Measurements from ENCODE around the gene GPRIN3.

GPRIN3 gene

GRCh38 chr4:89277412-89277811 is 30.2 kb downstream of the GPRIN3 start:
- no peaks in the 10 kb centered on the region for H3K4me1 ChIP-seq (ENCODE audit: insufficient read depth, low read length)
- no peaks in the 10 kb centered on the region for H3K27me3 ChIP-seq (ENCODE audit: insufficient read depth, low read length)
- no peak overlapping the region for H2AFZ ChIP-seq (ENCODE audit: low read depth, low read length)
- no peaks in the 10 kb centered on the region for H3K9me3 ChIP-seq (ENCODE audit: low read length)
- H3K36me3 ChIP-seq (ENCODE audit: insufficient read depth, low read length) = no peaks in the 10 kb centered on the region
- no peak overlapping the region for H3K4me3 ChIP-seq (ENCODE audit: low read length)

DNA sequence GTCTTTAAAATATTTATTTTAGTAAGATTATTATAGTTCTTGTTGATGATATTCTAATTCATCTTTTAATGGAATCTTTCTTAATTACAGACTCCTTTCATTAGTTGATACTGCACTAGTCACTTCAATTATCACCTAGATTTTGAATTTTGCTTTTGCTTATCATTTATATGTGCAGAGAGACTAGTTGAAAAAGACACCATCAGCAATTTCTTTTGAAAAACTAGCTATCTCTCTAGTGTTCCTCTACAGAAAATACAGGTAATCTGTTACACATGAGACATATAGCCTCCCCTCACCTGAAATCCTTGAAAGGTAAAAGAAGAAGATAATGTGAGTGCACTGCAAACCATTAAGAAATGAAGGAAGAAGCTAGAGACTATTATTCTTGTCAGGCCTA is 31.3 kb downstream of the GPRIN3 start:
- Histone ChIP-seq H3K36me3 (ENCODE audit: insufficient read depth, low read length) (no peaks in the 10 kb centered on the region), H3K4me1 (ENCODE audit: insufficient read depth, low read length) (no peaks in the 10 kb centered on the region), H2AFZ (ENCODE audit: low read depth, low read length) (no peak overlapping the region), H3K9me3 (ENCODE audit: low read length) (no peaks in the 10 kb centered on the region), H3K27me3 (ENCODE audit: insufficient read depth, low read length) (no peaks in the 10 kb centered on the region), H3K4me3 (ENCODE audit: low read length) (no peak overlapping the region)

DNA sequence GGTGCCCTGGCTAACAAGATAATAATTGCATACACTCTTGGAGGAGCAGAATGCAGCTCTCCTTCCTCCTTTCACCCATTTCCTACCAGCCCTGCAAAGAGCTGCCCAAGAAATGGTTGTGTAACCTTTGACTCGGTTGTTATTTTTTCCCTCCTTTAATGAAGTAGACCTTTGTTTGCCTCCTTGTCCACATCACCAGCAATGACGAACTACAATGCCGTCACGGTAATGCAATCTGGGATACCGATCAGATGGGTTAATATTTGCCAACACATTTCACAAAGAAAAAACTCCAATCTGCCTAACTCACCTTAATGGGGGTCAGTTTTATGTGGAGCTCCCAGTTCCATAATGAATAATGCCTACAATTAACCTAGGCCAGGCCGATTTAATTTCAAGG is 32.0 kb downstream of the GPRIN3 start:
- Histone ChIP-seq H2AFZ (ENCODE audit: low read depth, low read length) (no peak overlapping the region), H3K4me3 (ENCODE audit: low read length) (no peak overlapping the region), H3K9me3 (ENCODE audit: low read length) (no peaks in the 10 kb centered on the region), H3K27me3 (ENCODE audit: insufficient read depth, low read length) (no peaks in the 10 kb centered on the region), H3K36me3 (ENCODE audit: insufficient read depth, low read length) (no peaks in the 10 kb centered on the region), H3K4me1 (ENCODE audit: insufficient read depth, low read length) (no peaks in the 10 kb centered on the region)

DNA sequence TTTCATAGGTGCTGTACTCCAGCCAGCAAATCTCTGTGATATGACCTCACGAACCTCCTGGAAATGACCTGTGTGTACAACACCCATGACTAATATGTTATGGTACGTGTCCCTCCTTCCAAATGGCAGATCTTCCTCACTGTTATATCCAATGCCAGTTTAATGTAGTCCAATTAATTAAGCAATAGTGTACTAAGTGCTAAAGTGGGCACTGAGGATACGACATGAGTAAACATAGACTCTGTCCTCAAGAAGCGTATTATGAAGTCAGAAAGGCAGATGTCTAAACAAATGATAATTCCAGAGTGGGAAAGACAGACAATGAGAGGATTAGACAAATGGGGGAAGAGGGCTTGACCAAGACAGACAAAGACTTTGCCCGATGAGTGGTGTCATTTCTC is 33.9 kb downstream of the GPRIN3 start:
- no peaks in the 10 kb centered on the region for H3K27me3 ChIP-seq (ENCODE audit: insufficient read depth, low read length)
- no peak overlapping the region for H2AFZ ChIP-seq (ENCODE audit: low read depth, low read length)
- no peak overlapping the region for H3K4me3 ChIP-seq (ENCODE audit: low read length)
- no peaks in the 10 kb centered on the region for H3K4me1 ChIP-seq (ENCODE audit: insufficient read depth, low read length)
- H3K36me3 ChIP-seq (ENCODE audit: insufficient read depth, low read length) = no peaks in the 10 kb centered on the region
- H3K9me3 ChIP-seq (ENCODE audit: low read length) = no peaks in the 10 kb centered on the region

DNA sequence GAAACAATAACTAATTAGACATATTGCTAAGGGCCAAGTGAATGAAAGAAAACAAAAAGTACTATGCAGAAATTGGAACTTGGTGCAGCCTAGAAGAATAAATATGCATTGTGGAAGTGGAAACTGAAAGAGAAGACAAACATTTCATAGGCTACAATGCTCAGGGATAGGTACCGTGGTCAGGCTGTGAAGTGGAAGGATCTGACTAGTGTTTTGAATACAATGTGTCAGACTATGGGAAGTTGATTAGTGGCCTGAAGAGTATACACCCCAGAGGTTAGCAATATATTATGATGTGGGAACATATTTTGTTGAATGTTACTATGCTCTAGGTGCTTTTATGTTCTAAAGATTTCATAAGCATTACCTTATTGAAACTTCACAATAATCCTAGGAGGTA is 36.8 kb downstream of the GPRIN3 start:
- Histone ChIP-seq H3K9me3 (ENCODE audit: low read length) (no peaks in the 10 kb centered on the region), H3K4me1 (ENCODE audit: insufficient read depth, low read length) (no peaks in the 10 kb centered on the region), H3K36me3 (ENCODE audit: insufficient read depth, low read length) (no peaks in the 10 kb centered on the region)

DNA sequence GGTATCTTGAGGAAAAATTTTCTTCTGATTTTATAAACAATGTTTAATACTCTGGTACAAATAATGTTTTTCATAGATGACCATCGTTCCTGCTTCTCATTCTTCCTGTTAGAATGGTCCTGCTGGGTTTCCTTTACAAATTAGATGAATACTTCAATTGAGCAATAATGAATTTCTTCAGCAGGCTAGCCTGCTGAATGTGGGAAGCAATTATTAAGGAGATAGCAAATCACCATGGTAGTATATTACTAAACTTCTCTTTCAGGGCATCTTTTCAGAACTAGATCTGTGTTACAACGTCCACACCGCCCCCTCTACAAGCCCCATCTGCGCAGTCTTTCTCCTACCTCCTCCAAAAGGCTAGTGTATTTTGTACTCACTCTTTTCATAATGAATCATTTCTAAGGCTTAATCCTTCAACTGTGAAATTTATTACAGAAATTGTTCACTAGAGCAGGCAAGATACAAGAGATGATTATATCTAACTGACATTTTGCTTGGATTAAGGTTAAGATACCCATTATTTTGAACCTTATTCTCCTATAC is 38.4 kb downstream of the GPRIN3 start:
- no peak overlapping the region for H2AFZ ChIP-seq (ENCODE audit: low read depth, low read length)
- no peaks in the 10 kb centered on the region for H3K27me3 ChIP-seq (ENCODE audit: insufficient read depth, low read length)
- H3K4me3 ChIP-seq (ENCODE audit: low read length) = no peak overlapping the region
- H3K9me3 ChIP-seq (ENCODE audit: low read length) = no peaks in the 10 kb centered on the region
- H3K4me1 ChIP-seq (ENCODE audit: insufficient read depth, low read length) = no peaks in the 10 kb centered on the region
- H3K36me3 ChIP-seq (ENCODE audit: insufficient read depth, low read length) = no peaks in the 10 kb centered on the region

More for the DNA sequence above, 36.8 kb downstream of the GPRIN3 start:
- H2AFZ ChIP-seq (ENCODE audit: low read depth, low read length) = no peak overlapping the region
- no peak overlapping the region for H3K4me3 ChIP-seq (ENCODE audit: low read length)
- H3K27me3 ChIP-seq (ENCODE audit: insufficient read depth, low read length) = no peaks in the 10 kb centered on the region

- Histone ChIP-seq H3K4me3 (ENCODE audit: low read length) (no peak overlapping the region), H3K9me3 (ENCODE audit: low read length) (no peaks in the 10 kb centered on the region), H2AFZ (ENCODE audit: low read depth, low read length) (no peak overlapping the region), H3K27me3 (ENCODE audit: insufficient read depth, low read length) (no peaks in the 10 kb centered on the region), H3K4me1 (ENCODE audit: insufficient read depth, low read length) (no peaks in the 10 kb centered on the region), H3K36me3 (ENCODE audit: insufficient read depth, low read length) (no peaks in the 10 kb centered on the region)
Observed at GRCh38 chr4:89268679-89269078, 38.9 kb downstream of the GPRIN3 start.

- no peak overlapping the region for H3K4me3 ChIP-seq (ENCODE audit: low read length)
- no peaks in the 10 kb centered on the region for H3K4me1 ChIP-seq (ENCODE audit: insufficient read depth, low read length)
- no peaks in the 10 kb centered on the region for H3K9me3 ChIP-seq (ENCODE audit: low read length)
Observed at GRCh38 chr4:89267846-89268245, 39.8 kb downstream of the GPRIN3 start.

DNA sequence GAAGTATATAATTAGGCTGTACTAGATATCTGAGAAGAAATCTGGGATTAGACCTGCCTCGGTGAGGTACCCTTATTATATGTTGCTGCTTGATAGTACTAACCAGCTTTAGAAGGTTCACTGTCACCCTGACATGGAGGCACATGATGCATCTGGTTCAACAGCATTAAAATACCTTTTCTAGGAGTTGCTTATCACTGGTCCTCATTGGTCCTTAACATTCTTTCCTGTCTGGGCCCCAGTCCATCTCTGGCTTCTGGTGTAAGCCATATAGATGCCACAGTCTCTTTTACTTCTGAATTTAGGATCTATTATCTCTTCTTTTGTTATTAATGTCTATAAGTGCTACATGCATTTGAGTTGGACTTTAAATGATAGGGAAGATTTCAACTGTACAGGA is 40.2 kb downstream of the GPRIN3 start:
- no peaks in the 10 kb centered on the region for H3K36me3 ChIP-seq (ENCODE audit: insufficient read depth, low read length)
- no peak overlapping the region for H2AFZ ChIP-seq (ENCODE audit: low read depth, low read length)
- no peaks in the 10 kb centered on the region for H3K9me3 ChIP-seq (ENCODE audit: low read length)
- H3K4me1 ChIP-seq (ENCODE audit: insufficient read depth, low read length) = no peaks in the 10 kb centered on the region
- no peak overlapping the region for H3K4me3 ChIP-seq (ENCODE audit: low read length)
- H3K27me3 ChIP-seq (ENCODE audit: insufficient read depth, low read length) = no peaks in the 10 kb centered on the region

More at GRCh38 chr4:89267846-89268245, 39.8 kb downstream of the GPRIN3 start:
- Histone ChIP-seq H3K36me3 (ENCODE audit: insufficient read depth, low read length) (no peaks in the 10 kb centered on the region), H3K27me3 (ENCODE audit: insufficient read depth, low read length) (no peaks in the 10 kb centered on the region), H2AFZ (ENCODE audit: low read depth, low read length) (no peak overlapping the region)

GRCh38 chr4:89266128-89266527 is 41.5 kb downstream of the GPRIN3 start:
- Histone ChIP-seq H2AFZ (ENCODE audit: low read depth, low read length) (no peak overlapping the region), H3K4me1 (ENCODE audit: insufficient read depth, low read length) (no peaks in the 10 kb centered on the region), H3K4me3 (ENCODE audit: low read length) (no peak overlapping the region), H3K9me3 (ENCODE audit: low read length) (no peaks in the 10 kb centered on the region), H3K27me3 (ENCODE audit: insufficient read depth, low read length) (no peaks in the 10 kb centered on the region), H3K36me3 (ENCODE audit: insufficient read depth, low read length) (no peaks in the 10 kb centered on the region)

- H3K36me3 ChIP-seq (ENCODE audit: insufficient read depth, low read length) = no peaks in the 10 kb centered on the region
- H3K9me3 ChIP-seq (ENCODE audit: low read length) = no peaks in the 10 kb centered on the region
- H2AFZ ChIP-seq (ENCODE audit: low read depth, low read length) = no peak overlapping the region
- no peaks in the 10 kb centered on the region for H3K27me3 ChIP-seq (ENCODE audit: insufficient read depth, low read length)
- peaks cover 6% of the 10 kb centered on the region for H3K4me1 ChIP-seq (ENCODE audit: insufficient read depth, low read length)
- H3K4me3 ChIP-seq (ENCODE audit: low read length) = no peak overlapping the region
Observed at GRCh38 chr4:89263265-89263664, 44.3 kb downstream of the GPRIN3 start.

DNA sequence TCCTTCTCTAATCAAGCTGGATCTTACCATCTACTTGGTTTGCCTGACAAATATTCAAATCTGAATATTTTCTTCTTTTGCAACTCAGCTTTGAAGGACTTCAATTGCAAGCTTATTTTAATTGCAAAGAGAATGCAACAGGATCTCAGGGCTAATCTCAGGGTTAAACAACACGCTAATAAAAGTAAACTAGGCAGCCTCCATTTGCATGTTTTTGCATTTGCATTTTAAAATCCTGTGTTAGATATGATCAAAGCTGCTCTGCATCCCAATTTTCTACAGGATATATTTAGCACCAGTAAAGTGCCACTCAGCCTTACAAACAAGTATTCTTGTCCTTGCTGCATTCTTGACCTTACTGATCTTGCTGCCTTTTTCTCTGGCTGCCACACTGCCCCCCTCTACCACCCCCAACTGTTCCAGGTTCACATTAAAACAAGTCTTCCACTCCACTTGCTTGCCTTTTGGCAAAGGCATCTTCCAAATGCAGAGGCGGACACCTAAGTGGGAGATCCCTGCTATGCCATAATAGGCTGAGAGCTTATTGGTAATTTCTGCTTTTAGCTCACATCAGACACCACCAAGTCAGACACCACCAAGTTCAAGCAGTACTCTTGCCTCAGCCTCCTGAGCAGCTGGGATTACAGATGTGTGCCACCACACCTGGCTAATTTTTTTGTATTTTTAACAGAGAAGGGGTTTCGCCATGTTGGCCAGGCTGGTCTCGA is 48.1 kb downstream of the GPRIN3 start:
- Histone ChIP-seq H3K27me3 (ENCODE audit: insufficient read depth, low read length) (no peaks in the 10 kb centered on the region), H3K9me3 (ENCODE audit: low read length) (no peaks in the 10 kb centered on the region), H2AFZ (ENCODE audit: low read depth, low read length) (no peak overlapping the region), H3K4me3 (ENCODE audit: low read length) (no peak overlapping the region), H3K36me3 (ENCODE audit: insufficient read depth, low read length) (no peaks in the 10 kb centered on the region), H3K4me1 (ENCODE audit: insufficient read depth, low read length) (peaks cover 6% of the 10 kb centered on the region)

DNA sequence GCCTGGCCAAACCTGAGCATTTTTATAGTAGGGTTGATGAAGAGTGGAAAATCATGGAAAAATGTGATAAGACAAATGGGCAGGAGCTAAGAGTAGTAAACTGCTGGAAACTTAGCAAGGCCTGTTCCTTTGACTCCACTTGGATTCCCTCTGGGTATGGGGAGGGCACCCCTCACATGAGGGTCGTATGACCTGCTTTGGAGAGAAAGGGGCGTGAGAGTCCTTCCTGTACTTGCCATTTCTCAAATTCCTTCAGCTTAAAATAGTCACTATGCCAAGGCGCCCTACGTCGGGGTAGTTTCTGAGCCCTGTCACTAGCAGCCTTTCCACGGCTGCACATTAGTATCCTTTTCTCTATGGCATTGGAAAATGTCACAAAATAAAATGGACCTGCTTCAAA is 49.1 kb downstream of the GPRIN3 start:
- Histone ChIP-seq H3K27me3 (ENCODE audit: insufficient read depth, low read length) (no peaks in the 10 kb centered on the region), H3K36me3 (ENCODE audit: insufficient read depth, low read length) (no peaks in the 10 kb centered on the region), H3K9me3 (ENCODE audit: low read length) (no peaks in the 10 kb centered on the region), H3K4me1 (ENCODE audit: insufficient read depth, low read length) (peaks cover 6% of the 10 kb centered on the region), H3K4me3 (ENCODE audit: low read length) (no peak overlapping the region), H2AFZ (ENCODE audit: low read depth, low read length) (no peak overlapping the region)

GRCh38 chr4:89257376-89257775 is 50.2 kb downstream of the GPRIN3 start:
- Histone ChIP-seq H2AFZ (ENCODE audit: low read depth, low read length) (no peak overlapping the region), H3K27me3 (ENCODE audit: insufficient read depth, low read length) (no peaks in the 10 kb centered on the region), H3K4me1 (ENCODE audit: insufficient read depth, low read length) (peaks cover 6% of the 10 kb centered on the region), H3K4me3 (ENCODE audit: low read length) (no peak overlapping the region), H3K36me3 (ENCODE audit: insufficient read depth, low read length) (no peaks in the 10 kb centered on the region), H3K9me3 (ENCODE audit: low read length) (no peaks in the 10 kb centered on the region)
